CD4-positive, alpha-beta T cell treated with Interleukin-1 beta for 1 hour (primary cell): ENCODE data around the gene WNK2.

Source experiments
- DNase-seq, 2 donors: peaks; one replicate each; pipeline ENCODE4 v3.0.0-alpha.2; 2020 to 2022

The WNK2 gene

DNA sequence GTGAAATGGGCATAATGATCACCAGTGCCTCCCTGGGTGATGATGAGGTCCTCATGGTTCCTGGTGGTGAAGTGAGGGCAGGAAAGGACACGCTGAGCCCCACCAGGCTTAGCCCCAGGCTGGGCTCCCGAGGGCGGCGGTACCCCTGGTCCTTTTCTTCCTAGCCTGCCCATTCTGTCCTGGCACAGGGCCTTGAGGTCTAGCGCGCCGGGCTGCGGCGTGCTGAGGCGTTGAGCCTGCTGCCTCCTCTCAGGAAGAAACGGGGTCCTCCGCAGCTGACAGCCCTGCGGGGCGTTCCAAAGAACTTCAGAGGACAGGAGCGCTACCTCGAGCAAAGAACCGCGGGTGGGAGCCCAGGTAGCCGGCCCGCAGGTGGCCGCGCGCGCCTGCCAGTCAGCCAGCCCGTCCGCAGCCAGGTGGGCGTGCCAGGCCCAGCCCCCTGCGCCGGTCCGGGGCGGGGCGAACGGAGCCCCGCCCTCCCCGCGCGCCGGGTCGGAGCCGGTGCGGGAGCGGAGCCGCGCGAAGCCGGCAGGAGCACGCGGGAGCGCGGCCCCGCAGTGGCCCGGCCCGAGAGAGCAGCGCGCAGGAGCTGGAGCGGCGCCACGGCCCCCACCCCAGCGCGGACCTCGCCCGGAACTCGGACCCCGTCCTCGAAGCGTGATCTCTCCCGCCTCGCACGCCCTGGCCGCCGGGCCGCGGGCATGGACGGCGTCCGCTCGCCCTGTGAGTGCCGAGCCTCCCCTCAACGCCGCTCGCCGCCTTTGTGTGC lies at the start of gene WNK2:
TSS of gene WNK2 (plus strand) at position 477 of the 769 bp plus-strand sequence. CDS start 791 bp downstream, outside the sequence.
- peak; percentile 49 to 53 for DNase-seq

DNA sequence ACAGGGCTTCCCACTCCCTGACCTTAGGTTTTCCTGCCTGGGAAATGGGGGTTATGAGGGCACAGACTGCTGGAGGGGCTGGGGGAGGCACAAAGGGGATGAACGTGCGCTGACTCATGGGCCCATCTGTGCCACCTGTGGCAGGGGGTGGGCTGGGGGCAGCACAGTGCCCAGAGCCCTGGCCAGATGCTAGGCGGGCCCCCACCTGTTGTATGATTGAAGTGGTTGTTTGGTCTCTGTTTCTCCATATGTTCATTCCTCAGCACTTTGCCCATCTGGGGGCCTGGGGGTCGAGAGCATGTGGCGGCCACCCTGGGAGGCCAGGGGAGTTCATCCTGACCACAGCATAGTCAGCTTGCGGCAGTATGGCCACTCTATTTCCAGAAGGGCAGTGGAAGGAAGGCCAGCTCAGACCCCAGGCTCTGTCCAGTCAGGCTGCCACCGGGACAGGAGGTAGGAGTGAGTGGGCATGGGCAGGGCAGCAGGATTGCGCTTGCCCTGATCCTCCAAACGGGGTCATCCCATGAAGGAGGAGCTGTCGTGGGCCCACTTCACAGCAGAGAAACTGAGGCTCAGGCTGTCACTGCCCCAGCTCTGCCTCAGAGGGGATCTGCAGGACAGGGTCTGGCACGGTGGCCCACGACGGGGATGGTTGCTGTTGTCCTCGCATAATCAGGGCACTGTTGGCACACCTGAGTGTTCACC lies 49.0 kb upstream of the WNK2 start:
- no peak for DNase-seq

DNA sequence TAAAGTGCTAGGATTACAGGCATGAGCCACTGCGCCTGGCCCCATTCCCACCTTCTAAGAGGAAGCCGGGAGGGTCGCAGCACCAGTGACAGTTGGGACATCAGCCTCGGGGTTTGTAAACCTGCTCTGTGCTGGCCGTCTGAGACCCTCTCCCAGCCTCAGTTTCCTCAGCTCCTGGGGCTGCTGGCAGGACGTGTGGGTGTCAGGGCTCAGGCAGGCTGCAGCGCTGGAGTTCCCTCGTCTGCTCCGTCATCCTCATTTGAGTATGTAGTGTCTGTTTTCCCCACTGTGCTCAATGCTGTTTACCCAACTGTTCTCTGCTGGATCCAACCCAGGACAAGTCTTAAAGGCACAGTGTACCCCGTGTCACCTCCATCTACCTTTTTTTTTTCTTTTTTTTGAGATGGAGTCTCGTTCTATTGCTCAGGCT lies 47.9 kb upstream of the WNK2 start:
- no peak for DNase-seq

- DNase-seq, result no peak
These were observed 46.6 kb upstream of the WNK2 start for GRCh38 chr9:93137362-93137761.

DNA sequence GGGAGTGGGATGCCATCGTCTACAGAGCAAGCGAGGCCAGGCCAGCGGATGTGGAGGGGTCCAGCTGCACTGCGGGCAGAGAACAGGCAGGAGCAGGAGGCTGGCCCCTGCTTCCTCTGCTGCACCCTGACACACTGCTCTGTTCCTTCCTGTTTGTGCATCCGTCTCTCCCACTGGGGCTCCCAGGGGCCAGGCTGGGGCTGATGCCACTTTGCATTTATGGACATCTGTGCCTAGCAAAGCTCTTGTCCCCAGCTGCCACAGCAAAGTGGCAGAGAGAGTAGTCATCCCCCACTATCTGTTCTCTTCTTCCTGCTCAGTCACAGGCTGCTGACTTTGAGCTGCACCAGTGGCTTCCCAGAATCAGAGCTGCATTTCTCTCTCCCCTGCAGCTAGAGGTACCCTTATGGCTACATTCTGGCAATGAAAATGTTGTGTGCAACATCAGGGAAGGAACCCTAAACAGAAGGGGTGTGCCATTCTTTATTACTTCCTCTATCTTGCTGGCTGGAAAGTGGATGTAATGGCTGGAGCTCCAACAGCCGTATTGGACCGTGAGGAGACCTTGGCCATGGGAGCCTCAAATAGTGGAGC lies 45.7 kb upstream of the WNK2 start:
- no peak for DNase-seq

GRCh38 chr9:93139365-93140182 lies 44.4 kb upstream of the WNK2 start:
- DNase-seq, result no peak

GRCh38 chr9:93141771-93142483 lies 42.0 kb upstream of the WNK2 start:
- DNase-seq, result no peak

- peak; percentile 69 to 74 for DNase-seq
These were observed 40.0 kb upstream of the WNK2 start for GRCh38 chr9:93143830-93144530.

GRCh38 chr9:93146696-93147095 lies 37.2 kb upstream of the WNK2 start:
- peak in 1 of 2 donors; percentile 37 for DNase-seq

- DNase-seq, result no peak
These were observed 36.3 kb upstream of the WNK2 start for GRCh38 chr9:93147632-93148031.

- DNase-seq, result no peak
These were observed 35.2 kb upstream of the WNK2 start for GRCh38 chr9:93148721-93149120.

DNA sequence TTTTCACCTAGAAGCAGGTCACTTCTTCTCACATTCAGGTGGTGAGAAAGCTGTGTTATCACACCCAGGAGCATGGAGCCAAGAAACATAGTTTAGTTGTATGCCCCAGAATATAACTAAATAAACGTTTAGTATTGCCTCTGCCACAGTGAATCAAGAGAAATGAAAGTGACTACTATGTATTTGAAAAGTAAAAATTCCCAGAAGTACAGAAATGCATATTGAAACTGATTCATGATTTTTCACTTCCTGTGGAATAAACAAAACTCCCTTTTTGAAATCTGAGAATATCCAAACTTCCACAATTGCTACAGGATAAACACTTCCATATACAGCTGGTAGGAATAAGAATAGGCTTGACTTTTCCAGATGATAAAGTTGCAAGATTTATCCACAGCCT lies 34.6 kb upstream of the WNK2 start:
- DNase-seq, result no peak

DNA sequence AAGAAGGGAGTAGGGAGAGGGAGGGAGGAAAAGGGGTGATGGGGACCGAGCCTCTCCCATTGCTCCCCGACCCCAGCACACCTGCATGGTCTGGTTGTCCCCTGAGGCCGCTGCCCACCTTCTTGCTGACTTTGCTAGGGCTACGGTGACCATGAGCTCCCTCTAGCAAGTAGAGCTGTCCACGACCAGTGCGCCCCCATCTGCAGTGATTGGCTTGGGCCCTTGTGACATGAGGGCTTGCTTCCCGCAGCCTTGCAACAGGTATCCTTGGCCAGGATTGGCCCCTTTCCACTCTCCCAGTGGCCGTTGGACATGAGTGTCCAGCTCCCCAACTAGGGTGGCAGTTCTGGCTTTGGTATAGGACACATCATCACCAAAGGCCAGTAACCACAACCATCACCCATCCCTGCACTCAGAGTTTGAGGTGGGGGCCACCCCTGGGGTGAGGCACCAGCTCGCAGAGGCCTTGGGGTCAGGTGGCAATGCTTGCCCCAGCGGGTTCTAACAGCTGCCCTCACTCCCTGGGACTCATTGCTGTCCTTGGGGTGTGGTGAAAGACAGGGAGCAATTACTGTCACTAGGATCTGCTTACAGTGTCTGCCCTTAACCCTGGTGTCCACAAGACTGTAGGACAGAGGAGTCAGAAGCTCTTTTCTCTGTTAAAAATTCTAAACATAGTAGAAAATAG lies 32.7 kb upstream of the WNK2 start:
- DNase-seq, result no peak

DNA sequence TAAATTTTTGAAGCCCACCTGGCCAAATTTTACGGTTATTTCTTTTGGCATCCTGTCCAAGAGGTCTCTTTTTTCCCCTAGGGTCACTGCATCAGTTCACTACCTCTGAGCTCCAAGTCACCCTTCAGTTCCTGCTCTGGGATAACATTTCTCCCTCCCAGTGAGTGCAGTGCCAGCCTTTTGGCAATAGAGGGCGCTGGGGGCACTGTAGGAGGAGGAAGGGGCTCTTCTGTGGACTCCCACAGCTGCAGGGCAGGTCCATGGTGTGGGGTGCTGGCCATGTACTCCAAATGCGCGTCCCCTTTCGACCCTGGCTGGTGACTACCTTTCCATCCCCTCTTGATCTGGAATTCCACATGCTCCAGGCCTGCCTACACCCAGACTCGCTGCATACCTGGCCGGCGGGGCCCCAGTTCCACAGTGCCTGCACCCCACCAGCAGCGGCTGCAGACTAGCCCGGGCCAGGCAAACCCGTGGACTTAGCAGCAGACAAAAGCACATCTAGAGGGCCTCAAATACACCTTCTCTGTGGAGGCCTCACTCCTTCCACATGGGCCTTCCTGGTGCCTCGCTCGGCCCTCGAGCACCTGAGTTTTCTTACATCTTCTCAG lies 29.5 kb upstream of the WNK2 start:
- peak; percentile 39 to 45 for DNase-seq

GRCh38 chr9:93155716-93156474 lies 28.0 kb upstream of the WNK2 start:
- no peak for DNase-seq

DNA sequence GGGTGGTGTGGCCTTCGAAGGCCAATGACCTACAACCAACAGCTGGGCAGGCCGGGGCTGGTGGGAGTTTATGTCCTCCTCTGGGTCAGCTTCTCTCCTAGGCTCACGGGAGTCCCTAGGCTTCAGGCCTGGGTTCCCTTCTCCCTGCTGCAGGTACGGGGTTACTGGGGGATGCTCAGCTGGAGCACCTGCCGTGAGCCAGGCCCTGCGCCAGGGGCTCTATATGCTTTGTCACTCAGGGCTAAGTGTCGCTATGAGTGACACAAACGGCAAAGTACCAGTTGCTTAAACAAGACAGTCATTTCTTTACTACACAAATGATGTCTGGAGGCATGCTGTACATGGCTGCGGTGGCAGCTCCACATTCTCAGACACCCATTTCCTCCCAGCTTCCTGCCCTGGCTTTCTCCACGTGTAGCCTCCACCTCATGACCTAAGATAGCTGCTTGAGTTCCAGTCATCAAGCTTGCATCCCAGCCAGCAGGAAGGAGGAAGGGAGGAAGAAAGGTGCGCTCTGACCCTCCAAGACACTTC lies 27.4 kb upstream of the WNK2 start:
- DNase-seq, result no peak

GRCh38 chr9:93159601-93160471 lies 24.1 kb upstream of the WNK2 start:
- DNase-seq, result peak; percentile 73 to 76

DNA sequence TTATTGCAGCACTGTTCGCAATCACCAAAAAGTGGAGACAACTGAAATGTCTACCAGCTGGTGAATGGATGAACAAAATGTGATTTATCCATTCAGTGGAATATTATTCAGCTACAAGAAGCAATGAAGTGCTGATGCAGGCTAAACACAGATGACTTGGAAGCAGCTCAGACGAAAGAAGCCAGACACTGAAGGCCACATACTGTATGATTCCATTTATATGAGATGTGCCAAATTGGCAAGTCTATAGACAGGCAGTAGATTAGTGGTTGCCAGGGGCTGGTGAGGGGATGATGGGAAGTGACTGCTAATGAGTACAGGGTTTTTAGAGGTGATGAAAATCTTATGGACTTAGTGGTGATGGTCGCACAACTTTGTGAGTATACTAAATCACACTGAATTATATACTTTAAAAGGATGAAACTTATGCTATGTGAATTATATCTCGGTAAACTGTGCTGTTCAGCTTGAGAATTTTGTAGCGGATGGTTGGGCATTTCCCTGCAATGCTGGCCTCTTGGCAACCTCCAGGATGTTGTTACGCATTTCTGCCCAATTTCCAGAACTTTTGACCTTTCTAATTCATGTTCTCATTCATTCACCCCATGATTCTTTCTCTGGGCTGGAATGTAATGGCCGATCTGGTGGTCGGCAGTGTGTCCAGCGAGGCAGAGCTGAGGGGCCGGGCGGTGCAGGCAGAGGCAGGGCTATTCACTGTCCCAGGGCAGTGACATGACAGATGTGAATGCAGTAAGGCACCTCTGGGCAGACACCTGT lies 22.0 kb upstream of the WNK2 start:
- DNase-seq, result no peak
